Endothelial cell of umbilical vein (primary cell): ENCODE data around the gene SH2D3C.

Source experiments
- CTCF ChIP-seq, 2 donors: IDR thresholded peaks; 1 replicate in 1 of 2; 2 replicates in 1 of 2; pipeline ENCODE4 v1.5.1; 2011; ENCODE audit warnings: low read length in 2 of 2, mild to moderate bottlenecking in 2 of 2, moderate library complexity in 2 of 2, control low read depth in 1 of 2, inconsistent platforms in 1 of 2, low read depth in 1 of 2; ENCODE audit not compliant: insufficient read depth in 1 of 2; ENCODE audit errors: extremely low read depth in 1 of 2
- EZH2 ChIP-seq: IDR thresholded peaks from 2 replicates; pipeline ENCODE4 v1.6.1; 2012; ENCODE audit warnings: borderline replicate concordance, low read depth, mild to moderate bottlenecking, moderate library complexity, low read length, inconsistent platforms; ENCODE audit not compliant: severe bottlenecking
- MAX ChIP-seq: IDR thresholded peaks from 2 replicates; pipeline ENCODE4 v1.6.1; 2011; ENCODE audit not compliant: insufficient read depth, insufficient read length
- MYC ChIP-seq: IDR thresholded peaks from one replicate; pipeline ENCODE4 v1.6.1; 2011; ENCODE audit warnings: mild to moderate bottlenecking, low read depth, low read length
- POLR2A ChIP-seq: IDR thresholded peaks from 2 replicates; pipeline ENCODE4 v1.6.1; 2012; ENCODE audit warnings: low read depth, mild to moderate bottlenecking, control low read depth, low read length
- POLR2AphosphoS5 ChIP-seq: IDR thresholded peaks from 2 replicates; pipeline ENCODE4 v1.6.1; 2012; ENCODE audit warnings: low read depth, mild to moderate bottlenecking, control low read depth, low read length, moderate library complexity; ENCODE audit not compliant: insufficient read depth

GRCh38 chr9:127770583-127770904 lies 7.9 kb downstream of the SH2D3C start:
- TF ChIP-seq CTCF (IDR thresholded peaks at IDR 0.05; ENCODE audit: extremely low read depth in 1 of 2, insufficient read depth in 1 of 2, low read depth in 1 of 2, low read length in 2 of 2): no peak
- peak; percentile 39 for TF ChIP-seq POLR2A
- no peak for TF ChIP-seq POLR2AphosphoS5
- no peak for TF ChIP-seq MYC
- TF ChIP-seq EZH2: no peak
- TF ChIP-seq MAX: no peak
